Caco-2 (cell line): ENCODE measurements around the gene TRNP1. TPM values are rescaled to one million over a fixed set of nuclear protein-coding genes. Genes with fewer than 3 reads are reported as not detected.

Experiments used
- BruUV-seq: library from RNA; stranded (reverse); fragments of 400-500 nt; replicated peaks from 2 replicates; lab custom pipeline; 2021; lab: Mats Ljungman, UMichigan
- CTCF ChIA-PET: fragments of 300-600 bp; sonication (Branson Sonifier 250); formaldehyde crosslinking; loops from one replicate; lab custom pipeline; 2022; ENCODE audit warnings: antibody characterized with exemption; lab: Charles Lee
- POLR2A ChIA-PET: fragments of 300-600 bp; sonication (Branson Sonifier 250); formaldehyde crosslinking; loops from one replicate; lab custom pipeline; 2022; ENCODE audit warnings: antibody characterized with exemption; lab: Charles Lee
- DNase-seq, 2 experiments: peaks; one replicate each; pipeline versions ENCODE4 v3.0.0 to v3.0.0-alpha.2; 2020 to 2022
- H3K27me3 ChIP-seq: replicated peaks from 2 replicates; pipeline ENCODE4 v1.6.0; 2011; ENCODE audit warnings: low read length; ENCODE audit not compliant: control insufficient read depth, insufficient read depth
- H3K36me3 ChIP-seq: 2 replicates; pipeline ENCODE4 v1.5.1; 2011; ENCODE audit warnings: low read length; ENCODE audit not compliant: control insufficient read depth, insufficient read depth
- H3K4me1 ChIP-seq: fragments of 250-450 bp; sonication (Bioruptor Pico); 2 replicates; pipeline ENCODE4 v1.5.1; 2020; ENCODE audit warnings: mild to moderate bottlenecking
- H3K4me3 ChIP-seq: 2 replicates; pipeline ENCODE4 v1.5.1; 2011; ENCODE audit warnings: low read depth, mild to moderate bottlenecking, control low read depth, low read length
- H3K9me3 ChIP-seq: fragments of 250-450 bp; sonication (Bioruptor Pico); 2 replicates; pipeline ENCODE4 v1.5.1; 2020; ENCODE audit warnings: mild to moderate bottlenecking, moderate library complexity
- H3K27ac Mint-ChIP-seq: one replicate; pipeline ENCODE4 v1.8.0; 2022; ENCODE audit warnings: mixed read lengths; ENCODE audit not compliant: unreplicated experiment
- H3K27me3 Mint-ChIP-seq: one replicate; pipeline ENCODE4 v1.8.0; 2022; ENCODE audit warnings: mixed read lengths; ENCODE audit not compliant: insufficient read depth, unreplicated experiment
- H3K36me3 Mint-ChIP-seq: one replicate; pipeline ENCODE4 v1.8.0; 2022; ENCODE audit warnings: mild to moderate bottlenecking, mixed read lengths; ENCODE audit not compliant: insufficient read depth, unreplicated experiment
- H3K4me1 Mint-ChIP-seq: one replicate; pipeline ENCODE4 v1.8.0; 2022; ENCODE audit warnings: low read depth, mixed read lengths; ENCODE audit not compliant: unreplicated experiment
- H3K4me3 Mint-ChIP-seq: one replicate; pipeline ENCODE4 v1.8.0; 2022; ENCODE audit warnings: mild to moderate bottlenecking, moderate library complexity, mixed read lengths; ENCODE audit not compliant: unreplicated experiment
- H3K9me3 Mint-ChIP-seq: one replicate; pipeline ENCODE4 v1.8.0; 2022; ENCODE audit warnings: mixed read lengths; ENCODE audit not compliant: unreplicated experiment
- intact Hi-C: fragments of 100-400 bp; cut with micrococcal nuclease; formaldehyde crosslinking; loops from one replicate; pipeline ENCODE4 v1.10.0; 2022; ENCODE audit not compliant: unreplicated experiment
- total RNA-seq: library from RNA; stranded (reverse); gene quantifications from 2 replicates; pipeline ENCODE4 v1.2.3, GENCODE V29; 2022
- TF ChIP-seq, protein P1 (sequence below), 2 experiments: fragments of 200-600 bp in 1 of 2; IDR thresholded peaks; 1 replicate in 1 of 2; 2 replicates in 1 of 2; pipeline versions ENCODE4 v1.5.1 to v1.8.0; 2011 to 2022; ENCODE audit warnings: antibody characterized with exemption in 1 of 2, control low read depth in 1 of 2, inconsistent platforms in 1 of 2, low read depth in 1 of 2, low read length in 1 of 2, mild to moderate bottlenecking in 1 of 2, moderate library complexity in 1 of 2; ENCODE audit not compliant: insufficient read depth in 1 of 2, severe bottlenecking in 1 of 2, unreplicated experiment in 1 of 2

TRNP1 gene
- total RNA-seq, 1 experiment from 2014 or later, result 23.6 TPM

DNA sequence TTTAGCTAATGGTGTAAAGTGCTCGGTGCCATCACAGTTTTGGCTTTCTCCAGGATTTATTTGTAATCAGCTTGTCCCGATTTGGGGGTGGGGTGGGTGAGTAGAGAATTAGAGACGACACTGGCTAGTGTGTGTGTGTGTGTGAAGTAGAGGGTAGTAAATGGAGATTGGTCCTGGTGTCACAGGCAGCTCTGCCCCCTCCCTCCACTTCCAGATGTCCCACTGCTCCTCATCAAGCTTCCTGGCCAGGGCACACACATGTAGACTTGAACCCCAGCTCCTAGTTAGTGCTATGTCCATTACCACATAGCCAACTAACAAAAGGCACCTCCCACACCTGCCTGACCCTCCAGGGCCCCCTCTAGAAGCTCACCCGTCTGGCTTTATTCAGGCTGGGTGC, 3.2 kb downstream of the TRNP1 start:
- H3K4me3 ChIP-seq, result no peak overlapping the region
- intact Hi-C loops, result loop anchor here (1.0 kb wide), 2 partner anchors 16 to 48 kb away; partner anchors contain the start of gene TENT5B
- no TSS peak for BruUV-seq
- H3K36me3 ChIP-seq, result peaks cover 2% of the 10 kb centered on the region; the same call in 1 of the 2 replicates
- H3K27me3 ChIP-seq, result no peaks in the 10 kb centered on the region
- no peak overlapping the region for H3K27ac Mint-ChIP-seq
- H3K4me1 Mint-ChIP-seq, result peaks cover 6% of the 10 kb centered on the region
- TF ChIP-seq, protein P1, sequence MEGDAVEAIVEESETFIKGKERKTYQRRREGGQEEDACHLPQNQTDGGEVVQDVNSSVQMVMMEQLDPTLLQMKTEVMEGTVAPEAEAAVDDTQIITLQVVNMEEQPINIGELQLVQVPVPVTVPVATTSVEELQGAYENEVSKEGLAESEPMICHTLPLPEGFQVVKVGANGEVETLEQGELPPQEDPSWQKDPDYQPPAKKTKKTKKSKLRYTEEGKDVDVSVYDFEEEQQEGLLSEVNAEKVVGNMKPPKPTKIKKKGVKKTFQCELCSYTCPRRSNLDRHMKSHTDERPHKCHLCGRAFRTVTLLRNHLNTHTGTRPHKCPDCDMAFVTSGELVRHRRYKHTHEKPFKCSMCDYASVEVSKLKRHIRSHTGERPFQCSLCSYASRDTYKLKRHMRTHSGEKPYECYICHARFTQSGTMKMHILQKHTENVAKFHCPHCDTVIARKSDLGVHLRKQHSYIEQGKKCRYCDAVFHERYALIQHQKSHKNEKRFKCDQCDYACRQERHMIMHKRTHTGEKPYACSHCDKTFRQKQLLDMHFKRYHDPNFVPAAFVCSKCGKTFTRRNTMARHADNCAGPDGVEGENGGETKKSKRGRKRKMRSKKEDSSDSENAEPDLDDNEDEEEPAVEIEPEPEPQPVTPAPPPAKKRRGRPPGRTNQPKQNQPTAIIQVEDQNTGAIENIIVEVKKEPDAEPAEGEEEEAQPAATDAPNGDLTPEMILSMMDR (IDR thresholded peaks at IDR 0.05; ENCODE audit: insufficient read depth in 1 of 2, low read depth in 1 of 2, low read length in 1 of 2, severe bottlenecking in 1 of 2, unreplicated experiment in 1 of 2), result no peak
- no peaks in the 10 kb centered on the region for H3K9me3 Mint-ChIP-seq
- CTCF ChIA-PET, result interaction anchor here (0.6 to 1.8 kb wide), 6 partner anchors 16 to 49 kb away, joined by 3 to 7 read pairs (median 3); partner anchors contain the start of gene TENT5B
- peaks cover 28% of the 10 kb centered on the region for H3K36me3 Mint-ChIP-seq
- H3K27me3 Mint-ChIP-seq, result no peaks in the 10 kb centered on the region
- POLR2A ChIA-PET, result interaction anchor here (2.7 kb wide), 1 partner anchor 16 kb away, joined by 13 read pairs; the partner anchor contains the start of gene TENT5B
- DNase-seq, result no peak
- H3K4me3 Mint-ChIP-seq, result no peak overlapping the region
- H3K4me1 ChIP-seq, result peaks cover 72% of the 10 kb centered on the region
- H3K9me3 ChIP-seq, result no peaks in the 10 kb centered on the region

DNA sequence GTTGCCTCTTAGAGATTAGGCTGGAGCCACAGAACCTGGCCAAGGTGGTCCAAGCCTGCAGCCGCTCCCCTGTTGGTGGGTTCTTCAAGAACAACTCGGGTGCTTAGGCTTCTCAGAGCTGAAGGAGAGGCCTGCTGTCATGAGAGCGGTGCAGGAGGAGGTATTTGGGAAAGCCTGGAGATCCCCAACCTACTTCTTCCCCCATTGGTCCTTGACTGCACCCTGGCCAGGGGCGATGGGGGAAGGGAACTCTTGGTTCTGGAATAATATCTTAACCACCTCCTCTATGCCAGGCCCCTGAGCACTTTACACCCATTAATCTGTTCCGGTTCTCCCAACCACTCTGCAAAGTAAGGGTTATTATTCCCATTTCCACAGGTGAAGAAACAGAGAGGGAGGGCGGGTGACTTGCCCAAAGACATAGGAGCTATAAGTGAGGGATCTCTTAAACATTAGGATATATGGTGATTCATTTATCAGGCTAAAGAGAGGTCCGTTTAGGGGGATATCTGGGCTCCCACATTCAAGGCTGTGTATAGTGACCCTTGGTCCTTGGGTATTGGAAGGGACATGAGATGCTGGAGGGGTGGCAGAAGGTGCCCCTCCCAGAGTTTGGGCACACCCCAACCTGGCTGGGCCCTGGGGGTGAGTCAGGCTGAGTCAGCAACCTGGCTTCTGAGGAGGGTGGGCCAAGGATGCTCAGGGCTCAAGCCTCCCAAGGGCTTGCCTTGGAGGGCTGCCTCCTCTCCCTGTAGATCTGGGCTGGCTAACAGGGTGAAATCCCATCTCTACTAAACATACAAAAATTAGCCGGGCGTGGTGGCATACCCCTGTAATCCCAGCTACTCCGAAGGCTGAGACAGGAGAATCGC, 5.2 kb downstream of the TRNP1 start:
- no peak overlapping the region for H3K4me3 Mint-ChIP-seq
- ChIA-PET POLR2A (interaction anchor here (2.7 kb wide), 1 partner anchor 14 kb away, joined by 13 read pairs; the partner anchor contains the start of gene TENT5B), CTCF (interaction anchor here (0.7 to 1.8 kb wide), 7 partner anchors 14 to 135 kb away, joined by 3 to 10 read pairs (median 5); partner anchors contain the start of genes SFN and TENT5B)
- no peaks in the 10 kb centered on the region for H3K27me3 ChIP-seq
- BruUV-seq, result no TSS peak
- no peaks in the 10 kb centered on the region for H3K27me3 Mint-ChIP-seq
- intact Hi-C loops, result loop anchor here (2.0 kb wide), 1 partner anchor 98 kb away; no protein-coding TSS in a partner anchor
- no peak overlapping the region for H3K27ac Mint-ChIP-seq
- H3K36me3 Mint-ChIP-seq, result peaks cover 29% of the 10 kb centered on the region
- H3K9me3 ChIP-seq, result no peaks in the 10 kb centered on the region
- H3K9me3 Mint-ChIP-seq, result no peaks in the 10 kb centered on the region
- TF ChIP-seq, protein P1 (IDR thresholded peaks at IDR 0.05; ENCODE audit: insufficient read depth in 1 of 2, low read depth in 1 of 2, low read length in 1 of 2, severe bottlenecking in 1 of 2, unreplicated experiment in 1 of 2), result no peak
- H3K4me1 ChIP-seq, result peaks cover 64% of the 10 kb centered on the region
- no peak for DNase-seq
- peaks cover 5% of the 10 kb centered on the region for H3K4me1 Mint-ChIP-seq
- peaks cover 2% of the 10 kb centered on the region; the same call in 1 of the 2 replicates for H3K36me3 ChIP-seq
- no peak overlapping the region for H3K4me3 ChIP-seq

DNA sequence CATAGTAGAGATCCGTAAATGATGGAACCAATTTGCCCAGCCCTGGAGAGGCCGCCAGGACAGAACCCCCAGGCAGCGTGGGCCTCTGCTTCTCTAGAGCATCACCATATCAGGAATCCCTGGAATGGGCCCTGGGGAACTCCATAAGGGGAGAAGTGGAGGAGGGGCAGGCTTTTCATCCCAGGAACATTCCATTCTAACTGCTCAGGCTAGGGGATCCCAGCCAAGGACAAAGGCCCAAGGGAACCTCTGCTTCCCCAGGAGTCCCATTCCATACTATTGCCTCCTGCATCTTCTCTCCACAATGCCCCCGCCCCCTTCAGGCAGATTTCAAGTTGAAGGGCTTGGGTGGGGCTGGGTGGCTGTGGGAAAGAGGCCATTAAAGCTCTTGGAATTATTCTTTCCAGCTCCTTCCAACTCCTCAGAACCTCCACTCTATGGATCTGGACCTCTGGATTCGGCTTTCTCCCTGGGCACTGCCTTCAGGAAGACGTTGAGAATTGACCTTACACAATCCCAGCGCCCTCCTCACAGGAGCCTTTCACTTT, 6.0 kb downstream of the TRNP1 start:
- intact Hi-C loops, result loop anchor here (2.0 kb wide), 1 partner anchor 97 kb away; no protein-coding TSS in a partner anchor
- ChIA-PET POLR2A (no interaction called here), CTCF (interaction anchor here (1.8 kb wide), 1 partner anchor 47 kb away, joined by 4 read pairs; no protein-coding TSS in a partner anchor)
- Mint-ChIP-seq H3K4me3 (no peak overlapping the region), H3K27ac (no peak overlapping the region), H3K27me3 (no peaks in the 10 kb centered on the region), H3K36me3 (peaks cover 38% of the 10 kb centered on the region), H3K4me1 (peaks cover 5% of the 10 kb centered on the region), H3K9me3 (no peaks in the 10 kb centered on the region)
- peak; percentile 77 to 87 for DNase-seq
- Histone ChIP-seq H3K4me3 (no peak overlapping the region), H3K36me3 (peaks cover 2% of the 10 kb centered on the region; the same call in 1 of the 2 replicates), H3K4me1 (peaks cover 73% of the 10 kb centered on the region), H3K27me3 (no peaks in the 10 kb centered on the region), H3K9me3 (no peaks in the 10 kb centered on the region)
- TF ChIP-seq, protein P1 (IDR thresholded peaks at IDR 0.05; ENCODE audit: insufficient read depth in 1 of 2, low read depth in 1 of 2, low read length in 1 of 2, severe bottlenecking in 1 of 2, unreplicated experiment in 1 of 2), result no peak
- BruUV-seq, result no TSS peak
